ENCODE results near the gene EIF3B.
"Not testable (repeated sequence)": the region's sequence is repeated elsewhere in the genome, so short reads cannot be mapped to it uniquely, and the experiment has no call there.

The EIF3B gene

DNA sequence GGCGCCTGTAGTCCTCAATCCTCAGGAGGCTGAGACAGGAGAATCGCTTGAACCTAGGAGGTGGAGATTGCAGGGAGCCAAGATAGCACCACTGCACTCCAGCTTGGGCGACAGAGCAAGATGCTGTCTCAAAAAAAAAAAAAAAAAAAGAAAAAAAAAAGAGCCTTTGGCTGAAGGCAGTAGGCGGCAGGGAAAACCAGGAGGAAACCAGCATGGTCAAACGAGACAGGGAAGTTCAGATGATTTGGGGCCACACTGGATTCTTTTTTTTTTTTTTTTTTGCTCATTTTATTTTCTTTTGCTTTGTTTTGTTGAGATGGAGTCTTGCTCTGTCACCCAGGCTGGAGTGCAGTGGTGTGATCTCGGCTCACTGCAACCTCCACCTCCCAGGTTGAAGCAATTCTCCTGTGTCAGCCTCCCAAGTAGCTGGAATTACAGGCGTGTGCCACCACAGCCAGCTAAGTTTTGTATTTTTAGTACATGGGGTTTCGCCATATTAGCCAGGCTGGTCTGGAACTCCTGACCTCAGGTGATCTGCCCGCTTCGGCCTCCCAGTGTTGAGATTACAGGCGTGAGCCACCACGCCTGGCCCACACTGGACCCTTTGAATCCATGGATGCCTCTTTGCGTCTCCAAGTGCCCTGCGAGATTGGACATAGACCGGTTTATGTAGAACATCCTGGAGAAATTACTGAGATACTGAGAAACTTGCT is 7.1 kb upstream of the EIF3B start:
- DNase-seq (ENCODE audit: low read depth) = not testable (repeated sequence)

- no peak for DNase-seq (ENCODE audit: low read depth)
Observed at GRCh38 chr7:2350055-2350454, 4.6 kb upstream of the EIF3B start.

GRCh38 chr7:2350861-2351260 is 3.8 kb upstream of the EIF3B start:
- no peak for DNase-seq (ENCODE audit: low read depth)

GRCh38 chr7:2353113-2353935 is 1.3 kb upstream of the EIF3B start:
- no peak for DNase-seq (ENCODE audit: low read depth)

DNA sequence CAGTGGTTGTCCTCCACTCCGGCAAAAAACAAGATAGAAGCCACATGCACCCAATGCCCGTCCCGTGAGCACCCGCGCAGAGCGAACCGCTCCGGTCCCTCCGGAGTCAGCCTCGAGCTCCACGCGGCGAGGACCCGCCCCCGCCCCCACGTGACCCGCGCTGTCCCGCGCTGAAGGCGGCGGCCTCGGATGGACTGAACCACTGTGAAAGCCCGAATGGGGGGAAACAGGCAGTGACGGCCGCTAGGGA is 766 bp upstream of the EIF3B start:
- peak; percentile 85 for DNase-seq (ENCODE audit: low read depth)

DNA sequence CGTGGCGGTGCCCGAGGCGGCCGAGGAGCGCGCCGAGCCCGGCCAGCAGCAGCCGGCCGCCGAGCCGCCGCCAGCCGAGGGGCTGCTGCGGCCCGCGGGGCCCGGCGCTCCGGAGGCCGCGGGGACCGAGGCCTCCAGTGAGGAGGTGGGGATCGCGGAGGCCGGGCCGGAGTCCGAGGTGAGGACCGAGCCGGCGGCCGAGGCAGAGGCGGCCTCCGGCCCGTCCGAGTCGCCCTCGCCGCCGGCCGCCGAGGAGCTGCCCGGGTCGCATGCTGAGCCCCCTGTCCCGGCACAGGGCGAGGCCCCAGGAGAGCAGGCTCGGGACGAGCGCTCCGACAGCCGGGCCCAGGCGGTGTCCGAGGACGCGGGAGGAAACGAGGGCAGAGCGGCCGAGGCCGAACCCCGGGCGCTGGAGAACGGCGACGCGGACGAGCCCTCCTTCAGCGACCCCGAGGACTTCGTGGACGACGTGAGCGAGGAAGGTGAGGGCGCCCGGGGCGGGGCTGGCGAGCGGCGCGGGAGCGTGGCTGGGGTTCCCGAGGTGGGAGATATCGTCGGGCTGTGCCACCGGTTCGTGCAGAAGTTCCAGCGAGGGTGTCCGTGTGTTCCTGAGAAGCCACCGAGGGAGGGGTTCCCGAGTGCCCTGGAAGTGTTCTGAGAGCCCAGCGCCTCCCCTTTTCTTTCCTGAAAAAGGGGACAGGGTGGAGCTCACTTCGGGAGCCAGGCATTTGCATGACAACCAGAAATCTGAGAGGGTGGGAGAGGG is 495 bp downstream of the EIF3B start:
- DNase-seq (ENCODE audit: low read depth) = no peak

GRCh38 chr7:2355705-2356008 is 1.0 kb downstream of the EIF3B start:
- no peak for DNase-seq (ENCODE audit: low read depth)

DNA sequence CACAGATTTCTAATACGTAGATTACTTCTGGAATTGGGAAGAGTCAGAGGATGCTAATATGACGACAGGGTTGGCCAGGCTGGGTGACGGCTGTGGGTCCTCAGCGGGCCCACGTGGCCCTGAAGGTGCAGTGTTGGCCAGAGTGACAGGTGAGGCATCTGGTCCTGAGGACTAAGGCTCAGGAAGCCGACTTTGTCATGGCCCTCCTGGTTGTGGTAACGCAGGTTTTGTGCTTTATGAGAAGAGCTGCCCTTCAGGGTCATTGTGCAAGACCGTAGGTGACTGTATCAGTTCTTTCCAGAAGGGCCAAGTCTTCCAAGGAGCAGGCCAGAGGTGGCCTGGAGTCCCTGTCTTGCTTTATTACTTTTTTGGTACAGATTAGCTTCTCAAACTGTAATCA is 2.5 kb downstream of the EIF3B start:
- DNase-seq (ENCODE audit: low read depth) = no peak

GRCh38 chr7:2357571-2357970 is 2.9 kb downstream of the EIF3B start:
- DNase-seq (ENCODE audit: low read depth) = no peak

- no peak for DNase-seq (ENCODE audit: low read depth)
Observed at GRCh38 chr7:2358968-2359527, 4.4 kb downstream of the EIF3B start.

DNA sequence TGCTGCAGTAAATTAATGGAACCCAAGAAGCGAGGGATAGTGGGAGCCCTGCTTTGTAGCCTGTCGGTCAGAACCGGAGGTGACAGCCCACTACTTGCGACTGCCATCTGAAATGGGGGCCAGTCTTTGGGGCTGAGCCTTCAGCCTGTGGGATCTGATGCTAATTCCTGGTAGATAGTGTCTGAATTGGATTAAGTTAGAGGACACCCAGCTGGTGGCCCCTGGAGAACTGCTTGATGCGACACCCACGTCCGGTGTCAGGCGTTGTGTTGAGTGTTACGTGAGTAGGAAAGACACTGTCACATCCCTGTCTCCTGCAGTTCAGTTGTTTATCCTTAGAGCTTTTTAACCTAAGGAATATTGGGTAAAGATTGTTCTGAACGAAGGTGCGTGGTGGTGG is 5.0 kb downstream of the EIF3B start:
- no peak for DNase-seq (ENCODE audit: low read depth)

DNA sequence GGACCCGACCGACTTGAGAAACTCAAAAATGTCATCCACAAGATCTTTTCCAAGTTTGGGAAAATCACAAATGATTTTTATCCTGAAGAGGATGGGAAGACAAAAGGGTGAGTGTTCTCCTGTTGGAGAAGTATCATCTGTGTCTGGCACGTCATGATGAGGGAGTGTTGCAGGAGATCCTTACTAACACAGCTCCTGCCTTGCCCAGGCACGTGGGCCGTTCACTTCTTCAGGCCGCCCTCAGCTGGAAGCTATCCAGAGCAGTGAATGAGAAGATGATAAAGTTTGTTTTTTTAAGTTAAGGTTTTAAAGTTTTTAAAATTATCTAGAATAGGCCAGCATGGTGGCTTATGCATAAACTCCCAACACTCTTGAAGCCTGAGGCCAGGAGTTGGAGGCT is 6.2 kb downstream of the EIF3B start:
- DNase-seq (ENCODE audit: low read depth) = no peak

- no peak for DNase-seq (ENCODE audit: low read depth)
Observed at GRCh38 chr7:2362385-2363088, 7.9 kb downstream of the EIF3B start.

DNA sequence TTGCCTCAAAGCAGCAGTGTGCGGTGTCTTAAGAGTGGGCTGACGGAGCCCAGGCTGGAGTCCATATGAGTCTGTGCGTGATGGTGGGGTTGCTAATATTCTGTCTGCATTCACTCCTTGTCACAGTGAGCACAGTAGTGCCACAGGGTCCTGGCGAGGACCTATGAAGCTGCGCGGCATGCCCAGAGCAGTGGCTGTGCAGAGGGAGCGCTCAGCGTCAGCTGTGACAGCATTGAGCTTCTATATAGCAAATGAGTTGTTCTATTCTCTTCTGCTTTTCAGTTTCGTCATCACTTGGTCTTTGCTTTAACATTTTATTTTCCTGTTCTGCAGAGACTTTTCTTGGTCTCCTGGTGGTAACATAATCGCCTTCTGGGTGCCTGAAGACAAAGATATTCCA is 14.5 kb downstream of the EIF3B start:
- DNase-seq (ENCODE audit: low read depth) = no peak

DNA sequence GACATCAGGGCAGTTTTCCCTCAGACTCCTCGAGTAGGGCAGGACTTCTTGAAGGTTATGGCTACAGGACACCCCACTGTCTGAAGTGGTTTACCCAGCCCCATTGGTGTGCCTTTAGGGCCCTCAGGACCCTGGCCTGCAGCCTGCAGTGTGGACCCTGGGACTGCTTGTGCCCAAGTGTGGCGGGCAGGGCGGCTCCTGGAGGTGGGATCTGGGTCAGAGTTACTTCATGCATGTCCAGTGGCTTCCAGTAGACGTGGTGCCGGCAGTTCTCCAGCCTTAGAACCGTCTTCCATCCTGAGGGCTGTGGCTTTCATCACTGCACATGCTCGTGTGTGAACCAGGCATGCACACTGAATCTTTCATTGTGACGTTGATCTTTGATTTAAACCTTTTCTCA is 16.7 kb downstream of the EIF3B start:
- DNase-seq (ENCODE audit: low read depth) = no peak

DNA sequence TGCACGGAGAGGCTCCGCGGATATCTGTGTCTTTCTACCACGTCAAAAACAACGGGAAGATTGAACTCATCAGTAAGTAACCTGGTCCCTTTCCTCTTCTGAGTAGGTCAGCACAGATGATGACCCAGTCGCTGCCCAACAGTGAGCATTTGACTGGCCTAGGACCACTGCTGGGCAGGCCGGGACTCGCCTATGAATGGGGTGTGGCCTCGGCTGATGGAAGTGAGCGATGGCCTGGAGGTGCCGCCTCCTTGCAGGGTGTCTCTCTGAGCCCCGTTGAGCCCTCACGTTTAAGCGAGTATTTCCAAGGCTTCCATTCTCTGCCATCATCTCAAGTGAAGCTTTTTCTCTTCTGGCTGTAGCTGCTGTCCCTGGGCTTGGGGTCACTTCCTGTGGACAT is 18.1 kb downstream of the EIF3B start:
- no peak for DNase-seq (ENCODE audit: low read depth)

GRCh38 chr7:2373124-2373556 is 18.5 kb downstream of the EIF3B start:
- no peak for DNase-seq (ENCODE audit: low read depth)

DNA sequence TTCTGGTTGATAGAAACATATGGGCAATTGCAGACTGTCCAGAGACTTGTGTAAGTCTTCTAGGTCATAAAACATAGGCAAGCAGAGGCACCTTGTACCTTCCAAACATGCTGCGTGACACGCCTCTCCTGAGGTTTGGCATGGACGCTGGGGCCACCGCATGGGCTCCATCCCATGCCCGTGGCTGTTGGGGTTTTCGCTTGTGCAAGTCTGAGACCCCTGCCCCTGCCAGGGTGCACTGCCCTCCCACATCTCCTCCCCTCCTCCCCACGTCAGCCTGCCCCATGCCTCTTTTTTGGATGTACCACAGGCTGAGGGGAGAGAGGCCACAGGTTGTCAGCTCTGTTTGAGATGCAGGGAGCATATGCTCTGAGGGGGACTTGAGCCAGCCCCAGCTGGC is 19.0 kb downstream of the EIF3B start:
- DNase-seq (ENCODE audit: low read depth) = no peak

- no peak for DNase-seq (ENCODE audit: low read depth)
Observed at GRCh38 chr7:2374401-2374800, 19.8 kb downstream of the EIF3B start.

DNA sequence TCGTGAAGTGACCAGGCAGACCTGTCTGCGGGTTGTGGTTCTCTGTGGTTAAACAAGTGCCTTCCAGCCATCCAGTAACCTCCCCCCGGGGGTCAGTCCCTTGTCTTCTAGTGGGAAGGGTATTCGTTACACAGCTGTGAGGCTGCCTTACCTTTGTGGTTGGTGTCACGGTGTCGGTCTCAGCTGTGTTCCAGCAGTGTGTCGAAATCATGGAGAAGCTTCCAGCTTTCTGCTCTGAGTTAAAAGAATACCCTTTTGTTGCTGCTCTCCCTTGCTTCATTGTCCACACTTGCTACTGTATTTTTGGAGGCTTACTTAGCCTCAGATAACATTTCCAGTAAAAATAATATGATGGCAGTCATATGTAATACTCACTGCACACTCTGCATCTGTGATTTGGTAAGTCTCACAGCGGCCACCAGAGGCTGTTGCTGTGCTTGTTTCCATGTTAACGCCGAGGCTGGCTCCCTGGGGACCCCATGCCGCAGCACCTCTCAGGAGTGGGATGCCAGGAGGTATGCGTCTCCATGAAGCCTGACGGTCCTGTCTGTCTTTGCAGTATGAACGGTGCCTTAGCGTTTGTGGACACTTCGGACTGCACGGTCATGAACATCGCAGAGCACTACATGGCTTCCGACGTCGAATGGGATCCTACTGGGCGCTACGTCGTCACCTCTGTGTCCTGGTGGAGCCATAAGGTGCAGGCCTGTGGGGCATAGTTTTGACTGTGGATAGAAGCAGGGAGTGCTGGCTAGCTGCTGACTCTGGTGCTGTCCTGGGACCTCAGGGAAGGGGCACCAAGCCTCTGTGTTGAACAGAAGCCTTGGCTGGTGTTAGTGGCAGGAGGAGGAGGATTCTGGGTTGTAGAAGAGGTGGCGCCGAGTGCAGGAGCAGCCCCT is 20.5 kb downstream of the EIF3B start:
- no peak for DNase-seq (ENCODE audit: low read depth)

All from stimulated activated CD8-positive, alpha-beta memory T cell treated with anti-CD3 and anti-CD28 coated beads, Interleukin-12 subunit alpha, Interleukin-12 subunit beta, amount 100 ng/mL, for 1 hour (primary cell).